Measurements from ENCODE around the gene PRR22. TPM values are rescaled to one million over a fixed set of nuclear protein-coding genes. Genes with fewer than 3 reads are reported as not detected.

The PRR22 gene
- total and polyA plus RNA-seq, 9 of the 15 experiments (the other 6 are each of a cell fraction or from before 2014, with no cell fraction given): 0.03 to 12.0 (median 2.0) TPM; not detected in 1

DNA sequence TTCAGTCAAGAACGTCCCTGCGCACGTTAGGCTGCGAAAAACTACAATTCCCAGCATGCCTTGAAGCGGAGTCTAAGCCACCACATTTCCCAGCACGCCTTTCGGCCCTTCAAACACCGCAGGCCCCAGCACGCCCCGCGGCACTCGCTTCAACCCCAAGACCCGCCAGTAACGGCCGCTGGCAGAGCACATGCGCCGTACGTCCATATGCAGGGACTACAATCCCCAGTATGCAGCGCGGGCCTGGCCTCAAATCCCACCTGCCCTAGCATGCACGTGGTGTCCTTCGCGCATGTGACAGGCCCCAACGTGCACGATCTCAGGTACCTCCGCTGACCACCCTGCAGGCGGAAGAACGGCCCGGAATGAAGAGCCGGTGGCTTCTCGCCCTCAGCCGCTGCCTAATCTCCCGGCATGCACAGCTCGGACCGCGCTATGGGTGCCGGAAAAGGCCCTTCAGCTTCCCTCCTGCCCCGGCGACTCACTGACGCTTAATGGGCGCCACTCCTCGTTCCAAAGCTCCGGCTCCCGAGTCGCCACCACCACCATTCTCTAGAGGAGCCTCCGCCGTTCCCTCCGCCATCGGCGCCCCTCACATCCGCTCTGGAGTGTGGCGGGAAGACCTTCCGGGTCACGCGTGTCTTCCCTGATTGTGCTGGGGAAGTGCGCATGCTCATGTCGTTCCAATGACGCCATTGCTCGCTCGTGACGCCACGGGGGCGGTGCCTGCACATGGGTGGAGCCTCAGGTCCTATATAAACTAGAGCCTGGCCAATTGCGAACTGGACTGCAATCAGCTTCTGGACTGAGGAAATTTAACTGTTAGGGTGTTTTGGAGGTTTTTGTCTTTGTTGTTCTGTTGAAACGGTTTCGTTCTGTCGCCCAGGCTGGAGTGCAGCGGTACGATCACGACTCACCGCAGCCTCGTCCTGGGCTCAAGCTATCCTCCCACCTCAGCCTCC lies 6.3 kb upstream of the PRR22 start, which contains the start of gene DUS3L (continued):
- TF ChIP-seq, protein P1, sequence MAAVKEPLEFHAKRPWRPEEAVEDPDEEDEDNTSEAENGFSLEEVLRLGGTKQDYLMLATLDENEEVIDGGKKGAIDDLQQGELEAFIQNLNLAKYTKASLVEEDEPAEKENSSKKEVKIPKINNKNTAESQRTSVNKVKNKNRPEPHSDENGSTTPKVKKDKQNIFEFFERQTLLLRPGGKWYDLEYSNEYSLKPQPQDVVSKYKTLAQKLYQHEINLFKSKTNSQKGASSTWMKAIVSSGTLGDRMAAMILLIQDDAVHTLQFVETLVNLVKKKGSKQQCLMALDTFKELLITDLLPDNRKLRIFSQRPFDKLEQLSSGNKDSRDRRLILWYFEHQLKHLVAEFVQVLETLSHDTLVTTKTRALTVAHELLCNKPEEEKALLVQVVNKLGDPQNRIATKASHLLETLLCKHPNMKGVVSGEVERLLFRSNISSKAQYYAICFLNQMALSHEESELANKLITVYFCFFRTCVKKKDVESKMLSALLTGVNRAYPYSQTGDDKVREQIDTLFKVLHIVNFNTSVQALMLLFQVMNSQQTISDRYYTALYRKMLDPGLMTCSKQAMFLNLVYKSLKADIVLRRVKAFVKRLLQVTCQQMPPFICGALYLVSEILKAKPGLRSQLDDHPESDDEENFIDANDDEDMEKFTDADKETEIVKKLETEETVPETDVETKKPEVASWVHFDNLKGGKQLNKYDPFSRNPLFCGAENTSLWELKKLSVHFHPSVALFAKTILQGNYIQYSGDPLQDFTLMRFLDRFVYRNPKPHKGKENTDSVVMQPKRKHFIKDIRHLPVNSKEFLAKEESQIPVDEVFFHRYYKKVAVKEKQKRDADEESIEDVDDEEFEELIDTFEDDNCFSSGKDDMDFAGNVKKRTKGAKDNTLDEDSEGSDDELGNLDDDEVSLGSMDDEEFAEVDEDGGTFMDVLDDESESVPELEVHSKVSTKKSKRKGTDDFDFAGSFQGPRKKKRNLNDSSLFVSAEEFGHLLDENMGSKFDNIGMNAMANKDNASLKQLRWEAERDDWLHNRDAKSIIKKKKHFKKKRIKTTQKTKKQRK (IDR thresholded peaks at IDR 0.05; ENCODE audit: borderline replicate concordance, low read depth, low read length): no peak
- TF ChIP-seq ZMIZ1 (IDR thresholded peaks at IDR 0.05; ENCODE audit: low read depth in 2 of 2, low read length in 2 of 2) (peak in 1 of 2 experiments; percentile 44; a peak in 1 of 4 replicates), ZNF165 (CRISPR knock-in tag; IDR thresholded peaks at IDR 0.05; ENCODE audit: borderline replicate concordance) (0 out of 2 replicates have a peak, but pooled peaks have one; percentile 46), ZNF75A (CRISPR knock-in tag; IDR thresholded peaks at IDR 0.05) (no peak; the same call in 1 of the 2 replicates), ZNF830 (CRISPR knock-in tag; IDR thresholded peaks at IDR 0.05) (no peak), NFIC (IDR thresholded peaks at IDR 0.05) (peak; percentile 55), CSDE1 (IDR thresholded peaks at IDR 0.05) (no peak), ARID3B (CRISPR knock-in tag; IDR thresholded peaks at IDR 0.05; ENCODE audit: borderline replicate concordance) (0 out of 2 replicates have a peak, but pooled peaks have one; percentile 62), PHF21A (IDR thresholded peaks at IDR 0.05; ENCODE audit: borderline replicate concordance, low read depth) (no peak), C11orf30 (IDR thresholded peaks at IDR 0.05; ENCODE audit: low read depth) (peak; percentile 88), MTA3 (IDR thresholded peaks at IDR 0.05; ENCODE audit: borderline replicate concordance) (peak; percentile 100), KAT7 (CRISPR knock-in tag; IDR thresholded peaks at IDR 0.05; ENCODE audit: borderline replicate concordance) (no peak; the same call in 1 of the 2 replicates)
- TF ChIP-seq, protein P2, sequence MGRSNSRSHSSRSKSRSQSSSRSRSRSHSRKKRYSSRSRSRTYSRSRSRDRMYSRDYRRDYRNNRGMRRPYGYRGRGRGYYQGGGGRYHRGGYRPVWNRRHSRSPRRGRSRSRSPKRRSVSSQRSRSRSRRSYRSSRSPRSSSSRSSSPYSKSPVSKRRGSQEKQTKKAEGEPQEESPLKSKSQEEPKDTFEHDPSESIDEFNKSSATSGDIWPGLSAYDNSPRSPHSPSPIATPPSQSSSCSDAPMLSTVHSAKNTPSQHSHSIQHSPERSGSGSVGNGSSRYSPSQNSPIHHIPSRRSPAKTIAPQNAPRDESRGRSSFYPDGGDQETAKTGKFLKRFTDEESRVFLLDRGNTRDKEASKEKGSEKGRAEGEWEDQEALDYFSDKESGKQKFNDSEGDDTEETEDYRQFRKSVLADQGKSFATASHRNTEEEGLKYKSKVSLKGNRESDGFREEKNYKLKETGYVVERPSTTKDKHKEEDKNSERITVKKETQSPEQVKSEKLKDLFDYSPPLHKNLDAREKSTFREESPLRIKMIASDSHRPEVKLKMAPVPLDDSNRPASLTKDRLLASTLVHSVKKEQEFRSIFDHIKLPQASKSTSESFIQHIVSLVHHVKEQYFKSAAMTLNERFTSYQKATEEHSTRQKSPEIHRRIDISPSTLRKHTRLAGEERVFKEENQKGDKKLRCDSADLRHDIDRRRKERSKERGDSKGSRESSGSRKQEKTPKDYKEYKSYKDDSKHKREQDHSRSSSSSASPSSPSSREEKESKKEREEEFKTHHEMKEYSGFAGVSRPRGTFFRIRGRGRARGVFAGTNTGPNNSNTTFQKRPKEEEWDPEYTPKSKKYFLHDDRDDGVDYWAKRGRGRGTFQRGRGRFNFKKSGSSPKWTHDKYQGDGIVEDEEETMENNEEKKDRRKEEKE (IDR thresholded peaks at IDR 0.05; ENCODE audit: borderline replicate concordance in 1 of 2, control insufficient read depth in 1 of 2, low read depth in 2 of 2, low read length in 1 of 2): no peak

All from K562 (cell line).